ENCODE data around the gene NFATC3. TPM values are rescaled to one million over a fixed set of nuclear protein-coding genes. Genes with fewer than 3 reads are reported as not detected.
"Not testable (repeated sequence)": the region's sequence is repeated elsewhere in the genome, so short reads cannot be mapped to it uniquely, and the experiment has no call there.

The NFATC3 gene
- total RNA-seq, 1 experiment from 2014 or later: 31.3 TPM

- no peak for DNase-seq (ENCODE audit: extremely low read depth, low read depth)
These were observed 30.7 kb downstream of the NFATC3 start for GRCh38 chr16:68115851-68116250.

DNA sequence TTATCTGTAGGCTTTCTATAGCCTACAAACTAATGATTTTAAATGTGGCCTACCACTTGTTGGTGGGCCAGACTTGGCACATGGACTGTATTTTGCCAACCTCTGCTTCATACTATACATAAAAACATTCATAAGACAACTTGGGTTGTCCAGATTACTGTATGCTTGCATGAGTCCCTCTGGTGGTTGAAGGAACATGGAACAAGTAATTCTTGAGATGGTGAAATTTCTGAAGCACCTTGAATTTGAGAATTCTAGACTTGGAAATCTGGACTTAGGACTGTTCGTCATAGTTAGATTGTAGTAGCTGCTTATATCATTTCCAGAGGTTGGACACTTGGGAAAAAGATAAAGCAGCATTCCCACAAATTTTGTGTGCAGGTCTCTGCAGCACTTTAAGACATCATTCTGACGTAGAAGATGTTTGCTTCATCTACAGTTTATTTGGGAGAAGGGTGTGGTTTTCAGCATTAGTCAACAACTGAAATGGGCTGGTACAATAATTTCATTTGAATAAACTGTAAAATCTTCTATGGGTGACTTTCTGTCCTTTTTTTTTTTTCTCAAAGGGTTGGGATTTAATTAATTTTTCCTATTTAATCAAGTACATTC, 31.2 kb downstream of the NFATC3 start:
- peak; percentile 39 for DNase-seq (ENCODE audit: extremely low read depth, low read depth)

DNA sequence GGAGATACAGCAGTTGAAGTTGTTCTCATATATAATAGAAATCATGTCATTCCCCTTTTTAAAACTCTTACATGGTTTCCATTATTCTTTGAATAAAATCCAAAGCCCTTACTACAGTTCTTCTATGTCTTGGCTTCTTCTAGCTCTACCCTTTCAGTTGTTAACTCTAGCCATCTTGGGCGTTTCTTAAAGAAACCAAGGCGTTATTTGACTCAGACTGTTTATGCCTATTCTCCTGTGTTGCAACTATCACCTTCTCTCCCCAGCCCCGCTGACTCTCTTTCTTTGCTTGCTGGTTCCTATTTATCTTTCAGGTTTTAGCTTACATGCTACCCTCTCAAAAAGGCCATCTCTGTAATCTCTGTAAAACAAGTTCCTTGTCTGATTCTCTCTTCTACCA, 32.7 kb downstream of the NFATC3 start:
- DNase-seq (ENCODE audit: extremely low read depth, low read depth): no peak

DNA sequence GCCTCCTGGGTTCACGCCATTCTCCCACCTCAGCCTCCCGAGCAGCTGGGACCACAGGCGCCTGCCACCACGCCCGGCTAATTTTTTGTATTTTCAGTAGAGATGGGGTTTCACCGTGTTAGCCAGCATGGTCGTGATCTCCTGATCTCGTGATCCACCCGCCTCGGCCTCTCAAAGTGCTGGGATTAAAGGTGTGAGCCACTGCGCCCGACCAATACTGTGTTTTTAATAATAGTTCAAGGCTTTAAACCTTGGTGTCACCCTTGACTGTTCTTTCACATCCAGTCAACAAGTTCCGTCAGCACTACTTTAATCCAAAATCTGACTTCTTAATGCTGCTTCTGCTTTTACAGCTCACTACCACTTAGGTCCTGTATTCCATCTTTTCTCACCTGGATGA, 33.8 kb downstream of the NFATC3 start:
- not testable (repeated sequence) for DNase-seq (ENCODE audit: extremely low read depth, low read depth)

GRCh38 chr16:68120496-68120895, 35.3 kb downstream of the NFATC3 start:
- not testable (repeated sequence) for DNase-seq (ENCODE audit: extremely low read depth, low read depth)

DNA sequence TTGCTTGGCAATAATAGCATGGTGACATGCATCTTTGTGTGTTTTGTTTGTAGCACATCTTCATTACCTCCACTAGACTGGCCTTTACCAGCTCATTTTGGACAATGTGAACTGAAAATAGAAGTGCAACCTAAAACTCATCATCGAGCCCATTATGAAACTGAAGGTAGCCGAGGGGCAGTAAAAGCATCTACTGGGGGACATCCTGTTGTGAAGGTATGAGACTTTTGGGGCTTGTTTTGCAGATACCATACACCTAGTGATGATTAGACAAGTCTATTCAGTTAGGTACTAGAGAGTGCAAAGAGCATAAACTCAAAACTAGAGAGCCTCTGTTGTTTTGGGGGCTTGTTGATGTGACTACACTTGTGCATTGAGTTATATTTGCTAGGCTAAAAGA, 41.2 kb downstream of the NFATC3 start:
- DNase-seq (ENCODE audit: extremely low read depth, low read depth): no peak

DNA sequence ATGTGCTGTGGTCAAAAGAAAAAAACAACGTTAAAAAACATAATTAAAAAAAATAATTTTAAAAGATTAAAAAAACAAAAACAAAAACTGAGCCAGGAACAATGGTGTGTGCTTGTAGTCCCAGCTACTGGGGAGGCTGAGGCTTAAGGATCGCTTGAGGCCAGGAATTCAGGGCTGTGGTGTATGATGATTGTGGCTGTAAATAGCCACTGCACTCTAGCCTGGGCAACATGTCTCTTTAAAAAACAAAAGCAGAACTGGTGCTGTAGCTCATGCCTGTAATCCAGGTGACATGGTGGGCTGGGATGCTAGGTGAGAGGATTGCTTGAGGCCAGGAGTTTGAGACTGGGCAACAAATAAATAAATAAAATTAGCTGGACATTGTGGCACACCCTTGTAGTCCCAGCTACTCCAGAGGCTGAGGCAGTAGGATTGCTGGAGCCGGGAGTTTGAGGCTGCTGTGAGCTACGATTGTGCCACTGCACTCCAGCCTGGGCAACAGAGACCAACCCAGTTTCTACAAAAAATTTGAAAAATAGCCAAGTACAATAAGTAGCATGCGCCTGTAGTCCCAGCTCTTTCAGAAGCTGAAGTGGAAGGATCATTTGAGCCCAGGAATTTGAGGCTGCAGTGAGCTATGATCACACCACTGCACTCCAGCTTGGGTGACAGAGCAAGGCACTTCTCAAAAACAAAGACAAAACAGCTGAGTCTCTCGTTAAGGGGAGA, 43.6 kb downstream of the NFATC3 start:
- no peak for DNase-seq (ENCODE audit: extremely low read depth, low read depth)

- no peak for DNase-seq (ENCODE audit: extremely low read depth, low read depth)
These were observed 45.4 kb downstream of the NFATC3 start for GRCh38 chr16:68130520-68130919.

- DNase-seq (ENCODE audit: extremely low read depth, low read depth): no peak
These were observed 46.9 kb downstream of the NFATC3 start for GRCh38 chr16:68131813-68132706.

- not testable (repeated sequence) for DNase-seq (ENCODE audit: extremely low read depth, low read depth)
These were observed 47.8 kb downstream of the NFATC3 start for GRCh38 chr16:68133000-68133399.

- no peak for DNase-seq (ENCODE audit: extremely low read depth, low read depth)
These were observed 49.5 kb downstream of the NFATC3 start for GRCh38 chr16:68134644-68135043.

DNA sequence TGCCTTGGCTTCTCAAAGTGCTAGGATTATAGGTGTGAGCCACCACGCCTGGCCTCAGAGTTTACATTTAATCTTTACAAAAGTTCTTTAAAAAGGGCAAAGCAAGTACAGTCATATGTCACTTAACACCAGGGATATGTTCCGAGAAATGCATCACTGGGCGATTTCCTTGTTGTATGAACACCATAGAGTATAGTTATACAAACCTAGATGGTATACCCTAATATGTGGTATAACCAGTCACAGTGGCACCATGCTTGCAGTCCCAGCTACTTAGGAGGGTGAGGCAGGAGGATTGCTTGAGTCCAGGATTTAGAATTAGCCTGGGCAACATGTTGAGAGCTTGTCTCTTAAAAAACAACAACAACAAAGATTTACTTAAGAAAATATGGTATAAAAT, 51.3 kb downstream of the NFATC3 start:
- DNase-seq (ENCODE audit: extremely low read depth, low read depth): no peak

DNA sequence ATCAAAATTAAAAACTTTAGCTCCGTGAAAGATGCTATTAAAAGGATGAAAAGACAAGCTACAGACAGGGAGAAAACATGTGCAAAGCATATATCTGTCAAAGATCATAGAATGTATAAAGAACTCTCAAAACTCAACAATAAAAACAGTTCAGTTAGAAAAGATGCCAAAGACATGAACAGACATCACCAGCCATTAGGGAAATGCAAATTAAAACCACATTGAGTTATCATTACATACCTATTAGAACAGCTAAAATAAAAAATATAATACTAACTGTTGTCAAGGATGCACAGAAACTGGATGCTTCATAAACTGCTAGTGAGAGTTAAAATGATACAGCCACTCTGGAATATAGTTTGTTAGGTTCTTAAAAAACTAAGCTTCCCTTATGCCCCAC, 58.8 kb downstream of the NFATC3 start:
- DNase-seq (ENCODE audit: extremely low read depth, low read depth): no peak

DNA sequence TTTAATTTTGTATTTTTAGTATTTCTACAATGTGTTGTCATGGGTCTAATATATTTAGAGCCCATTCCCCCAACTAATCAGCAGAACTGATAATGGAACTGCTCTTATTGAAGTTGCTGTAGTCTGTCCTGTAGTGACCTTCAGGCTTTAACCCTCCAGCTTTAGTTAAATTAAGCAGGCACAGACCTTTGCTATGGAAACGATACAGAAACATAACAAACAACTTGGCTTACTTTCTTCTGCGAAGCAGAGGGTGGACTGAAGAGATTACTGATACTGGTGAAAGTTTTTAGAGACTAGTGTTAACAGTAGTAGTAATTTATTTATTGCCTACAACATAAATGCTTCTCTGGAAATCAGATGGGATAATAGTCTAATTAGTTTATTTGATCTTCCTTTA, 61.4 kb downstream of the NFATC3 start:
- DNase-seq (ENCODE audit: extremely low read depth, low read depth): no peak

DNA sequence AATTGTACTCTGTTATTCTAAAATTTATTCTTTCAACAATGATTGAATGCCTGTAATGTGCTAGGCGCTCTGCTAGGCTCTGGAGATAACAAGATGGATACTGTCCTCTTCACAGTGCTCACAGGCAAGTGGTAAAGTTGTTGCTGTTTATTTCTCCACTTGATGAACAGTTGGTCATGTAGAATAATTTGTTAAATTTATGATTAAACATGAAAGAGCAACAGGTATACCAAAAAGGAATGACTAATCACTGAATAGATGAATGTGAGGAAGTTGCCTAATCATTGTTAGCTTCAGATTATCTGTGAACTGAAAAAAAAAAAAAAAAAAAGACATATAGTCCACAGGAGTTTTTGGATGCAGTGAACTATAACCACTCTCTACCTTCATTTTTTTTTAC, 62.3 kb downstream of the NFATC3 start:
- no peak for DNase-seq (ENCODE audit: extremely low read depth, low read depth)

- no peak for DNase-seq (ENCODE audit: extremely low read depth, low read depth)
These were observed 64.4 kb downstream of the NFATC3 start for GRCh38 chr16:68149596-68149995.

DNA sequence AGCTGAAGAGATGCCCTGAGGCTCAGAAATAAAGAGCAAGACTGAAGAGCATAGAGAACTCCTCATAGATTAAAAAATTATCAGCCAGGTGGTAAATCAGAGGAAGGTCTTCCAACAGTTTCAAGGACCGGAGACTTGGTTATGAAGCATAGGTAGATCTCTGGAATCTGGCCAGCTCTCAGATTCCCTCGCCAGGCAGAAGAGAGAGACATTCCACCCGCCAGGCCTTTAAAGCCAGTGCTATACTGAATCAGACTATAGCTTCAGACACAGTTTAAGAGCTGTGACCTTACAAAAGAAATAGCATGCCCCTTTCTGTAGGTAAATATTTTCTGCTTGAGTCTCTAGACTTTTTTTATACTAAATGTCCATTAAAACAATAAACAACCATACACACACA, 70.3 kb downstream of the NFATC3 start:
- DNase-seq (ENCODE audit: extremely low read depth, low read depth): no peak

DNA sequence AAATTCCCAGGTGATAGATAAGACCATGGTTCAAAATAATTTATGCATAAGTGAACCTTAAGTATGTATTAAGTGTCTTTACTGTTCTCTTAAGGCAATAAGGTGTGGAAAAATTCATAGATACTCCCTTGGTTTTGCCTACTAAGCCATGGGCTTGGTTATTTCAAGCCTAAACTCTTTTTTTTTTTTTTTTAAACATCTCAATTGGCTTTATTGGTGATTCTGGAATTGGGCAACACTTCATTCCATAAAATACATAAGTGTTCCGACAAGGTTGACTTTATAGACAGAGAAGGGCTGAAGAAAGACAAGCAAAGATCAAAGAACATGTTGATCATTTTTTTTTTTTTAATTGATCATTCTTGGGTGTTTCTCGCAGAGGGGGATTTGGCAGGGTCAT, 77.2 kb downstream of the NFATC3 start:
- no peak for DNase-seq (ENCODE audit: extremely low read depth, low read depth)

- DNase-seq (ENCODE audit: extremely low read depth, low read depth): not testable (repeated sequence)
These were observed 78.1 kb downstream of the NFATC3 start for GRCh38 chr16:68163275-68163674.

- DNase-seq (ENCODE audit: extremely low read depth, low read depth): no peak
These were observed 81.1 kb downstream of the NFATC3 start for GRCh38 chr16:68166264-68166663.

- no peak for DNase-seq (ENCODE audit: extremely low read depth, low read depth)
These were observed 94.1 kb downstream of the NFATC3 start for GRCh38 chr16:68179196-68179795.

Measured in NCI-H460 (cell line).